HG03575 (cell line): ENCODE data around the gene NGRN.
"Not testable (repeated sequence)": the region's sequence is repeated elsewhere in the genome, so short reads cannot be mapped to it uniquely, and the experiment has no call there.

ENCODE experiments used
- ATAC-seq: cut with Tn5 transposase; IDR thresholded peaks from one replicate; pipeline ENCODE4 v1.9.1; 2021; ENCODE audit not compliant: unreplicated experiment, insufficient number of reproducible peaks, low FRiP score; ENCODE audit errors: extremely low read depth

NGRN gene

GRCh38 chr15:90232941-90233386 lies 32.5 kb upstream of the NGRN start:
- no peak for ATAC-seq

GRCh38 chr15:90233387-90234095 lies 31.9 kb upstream of the NGRN start, which contains the start of gene CIB1:
Gene CIB1 (minus strand): TSS chr15:90233941. CDS start chr15:90233885, 56 bp downstream.
- ATAC-seq: peak; percentile 53

GRCh38 chr15:90234096-90234988 lies 31.1 kb upstream of the NGRN start, which contains the start of gene GDPGP1:
Gene GDPGP1 (plus strand): TSS chr15:90234209. CDS start chr15:90240909, 6,700 bp downstream.
- peak; percentile 37 for ATAC-seq

DNA sequence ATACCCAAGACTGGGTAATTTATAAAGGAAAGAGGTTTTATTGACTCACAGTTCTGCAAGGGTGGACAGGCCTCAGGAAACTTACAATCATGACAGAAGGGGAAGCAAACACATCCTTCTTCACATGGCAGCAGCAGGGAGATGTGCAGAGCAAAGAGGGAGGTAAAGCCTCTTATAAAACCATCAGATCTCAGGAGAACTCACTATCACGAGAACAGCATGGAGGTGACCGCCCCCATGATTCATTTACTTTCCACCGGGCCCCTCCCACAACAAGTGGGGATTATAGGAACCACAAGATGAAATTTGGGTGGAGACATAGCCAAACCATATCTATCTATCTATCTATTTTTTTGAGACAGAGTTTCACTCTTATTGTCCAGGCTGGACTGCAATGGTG lies 26.1 kb upstream of the NGRN start:
- ATAC-seq: no peak

- ATAC-seq: no peak
Measured at GRCh38 chr15:90240856-90241255, 24.6 kb upstream of the NGRN start.

DNA sequence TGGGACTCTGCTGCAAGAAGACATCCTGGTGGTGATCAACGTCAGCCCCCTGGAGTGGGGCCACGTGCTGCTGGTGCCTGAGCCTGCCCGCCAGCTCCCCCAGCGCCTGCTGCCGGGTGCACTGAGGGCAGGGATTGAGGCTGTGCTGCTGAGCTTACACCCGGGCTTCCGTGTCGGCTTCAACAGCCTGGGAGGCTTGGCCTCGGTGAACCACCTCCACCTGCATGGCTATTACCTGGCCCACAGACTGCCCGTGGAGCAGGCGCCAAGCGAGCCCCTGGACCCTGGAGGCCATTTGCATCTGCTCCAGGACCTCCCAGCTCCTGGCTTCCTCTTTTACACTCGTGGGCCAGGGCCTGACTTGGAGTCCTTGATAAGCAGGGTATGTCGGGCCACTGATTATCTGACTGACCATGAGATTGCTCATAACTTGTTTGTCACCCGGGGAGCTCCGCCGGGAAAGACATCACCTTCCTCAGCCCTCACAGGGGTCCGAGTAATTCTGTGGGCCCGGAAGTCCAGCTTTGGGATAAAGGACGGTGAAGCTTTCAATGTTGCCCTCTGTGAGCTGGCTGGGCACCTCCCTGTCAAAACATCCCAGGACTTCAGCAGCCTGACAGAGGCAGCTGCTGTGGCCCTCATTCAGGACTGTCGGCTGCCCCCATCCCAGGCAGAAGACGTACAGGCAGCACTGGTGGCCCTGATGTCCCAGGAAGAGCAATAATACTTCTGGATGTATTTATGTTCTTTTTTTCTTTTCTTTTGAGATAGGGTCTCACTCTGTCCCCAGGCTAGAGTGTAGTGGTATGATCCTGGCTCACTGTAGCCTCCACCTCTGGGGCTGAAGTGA lies 23.9 kb upstream of the NGRN start:
- no peak for ATAC-seq

DNA sequence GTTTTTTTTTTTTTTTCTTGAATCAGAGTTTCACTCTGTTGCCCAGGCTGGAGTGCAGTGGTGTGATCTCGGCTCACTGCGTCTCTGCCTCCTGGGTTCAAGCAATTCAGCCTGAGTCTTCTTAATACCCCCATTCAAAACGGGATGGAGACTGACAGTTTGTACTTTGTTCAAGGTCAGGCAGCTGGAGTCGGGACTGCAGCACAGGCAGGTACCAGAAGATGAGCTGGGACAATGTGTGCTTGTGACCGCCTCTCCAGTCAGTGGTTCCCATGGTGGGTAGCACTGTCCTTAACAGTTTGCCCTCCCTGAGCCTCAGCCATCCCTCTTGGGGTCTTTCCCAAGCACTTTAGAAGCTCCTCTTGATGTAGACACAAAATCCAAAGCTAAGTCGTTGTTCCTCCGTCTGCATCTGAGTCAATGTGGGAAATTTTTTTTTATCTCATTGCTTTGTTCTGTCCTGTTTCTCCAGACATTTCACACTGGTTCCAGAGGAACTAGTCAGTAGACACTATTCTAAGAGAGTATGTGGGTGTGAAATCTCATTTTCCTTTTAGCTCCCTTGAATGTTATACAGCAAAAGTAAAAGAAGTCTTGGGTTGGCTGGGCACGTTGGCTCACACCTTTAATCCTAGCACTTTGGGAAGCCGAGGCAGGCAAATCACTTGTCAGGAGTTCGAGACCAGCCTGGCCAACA lies 21.4 kb upstream of the NGRN start:
- ATAC-seq: no peak

- no peak for ATAC-seq
Measured at GRCh38 chr15:90248789-90249202, 16.7 kb upstream of the NGRN start.

- ATAC-seq: no peak
Measured at GRCh38 chr15:90249203-90249863, 16.1 kb upstream of the NGRN start, which contains the start of gene TTLL13. Gene TTLL13 (plus strand): TSS chr15:90249556. CDS start chr15:90250631, 1,075 bp downstream.

- ATAC-seq: no peak
Measured at GRCh38 chr15:90257776-90258175, 7.7 kb upstream of the NGRN start.

- ATAC-seq: peak; percentile 63
Measured at GRCh38 chr15:90259524-90259923, 5.9 kb upstream of the NGRN start.

DNA sequence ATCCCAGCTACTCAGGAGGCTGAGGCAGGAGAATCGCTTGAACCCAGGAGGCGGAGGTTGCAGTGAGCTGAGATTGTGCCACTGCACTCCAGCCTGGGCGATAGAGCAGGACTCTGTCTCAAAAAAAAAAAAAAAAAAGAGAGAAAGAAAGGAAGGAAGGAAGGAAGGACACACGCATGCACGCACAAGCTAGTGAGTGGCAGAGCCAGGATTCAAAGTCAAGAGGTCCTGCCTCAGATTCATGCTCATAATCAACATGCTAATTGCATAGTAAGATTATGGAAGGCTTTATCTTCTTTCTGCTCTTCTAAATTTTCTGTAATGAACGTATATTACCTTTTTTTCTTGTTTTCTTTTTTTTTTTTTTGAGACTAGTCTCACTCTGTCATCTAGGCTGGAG lies 4.7 kb upstream of the NGRN start:
- not testable (repeated sequence) for ATAC-seq

GRCh38 chr15:90261811-90262210 lies 3.7 kb upstream of the NGRN start:
- no peak for ATAC-seq

DNA sequence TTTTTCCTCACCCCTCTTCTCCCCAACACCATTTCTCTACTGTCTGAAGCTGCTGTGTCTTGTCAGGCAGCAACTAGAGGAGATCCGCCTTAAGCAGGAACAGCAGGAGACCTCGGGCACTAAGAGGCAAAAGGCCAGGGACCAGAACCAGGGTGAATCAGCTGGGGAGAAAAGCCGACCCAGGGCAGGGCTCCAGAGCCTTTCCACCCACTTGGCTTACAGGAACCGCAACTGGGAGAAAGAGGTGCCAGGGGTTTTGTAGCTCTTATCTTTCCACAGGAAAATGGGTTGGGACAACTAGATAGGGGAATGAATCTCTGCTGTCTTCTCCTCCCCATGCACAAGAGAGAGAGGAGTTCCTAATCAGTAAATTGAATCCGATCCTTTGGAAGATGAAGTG lies 3.0 kb upstream of the NGRN start:
- ATAC-seq: no peak

- no peak for ATAC-seq
Measured at GRCh38 chr15:90264671-90265070, 801 bp upstream of the NGRN start.

GRCh38 chr15:90266061-90266431 lies 574 bp downstream of the NGRN start:
- no peak for ATAC-seq

- no peak for ATAC-seq
Measured at GRCh38 chr15:90266485-90266884, 1.0 kb downstream of the NGRN start.

GRCh38 chr15:90268415-90268814 lies 2.9 kb downstream of the NGRN start:
- ATAC-seq: no peak
